Ramos (cell line): Measurements from ENCODE around the gene ATG10.
"Not testable (repeated sequence)": the region's sequence is repeated elsewhere in the genome, so short reads cannot be mapped to it uniquely, and the experiment has no call there.

ENCODE experiments used
- in situ Hi-C: fragments of 300-500 bp; cut with MboI; formaldehyde crosslinking; loops from one replicate; pipeline ENCODE4 v1.14.3; 2022; ENCODE audit warnings: low sequenced_read_pairs; ENCODE audit not compliant: unreplicated experiment

The ATG10 gene

DNA sequence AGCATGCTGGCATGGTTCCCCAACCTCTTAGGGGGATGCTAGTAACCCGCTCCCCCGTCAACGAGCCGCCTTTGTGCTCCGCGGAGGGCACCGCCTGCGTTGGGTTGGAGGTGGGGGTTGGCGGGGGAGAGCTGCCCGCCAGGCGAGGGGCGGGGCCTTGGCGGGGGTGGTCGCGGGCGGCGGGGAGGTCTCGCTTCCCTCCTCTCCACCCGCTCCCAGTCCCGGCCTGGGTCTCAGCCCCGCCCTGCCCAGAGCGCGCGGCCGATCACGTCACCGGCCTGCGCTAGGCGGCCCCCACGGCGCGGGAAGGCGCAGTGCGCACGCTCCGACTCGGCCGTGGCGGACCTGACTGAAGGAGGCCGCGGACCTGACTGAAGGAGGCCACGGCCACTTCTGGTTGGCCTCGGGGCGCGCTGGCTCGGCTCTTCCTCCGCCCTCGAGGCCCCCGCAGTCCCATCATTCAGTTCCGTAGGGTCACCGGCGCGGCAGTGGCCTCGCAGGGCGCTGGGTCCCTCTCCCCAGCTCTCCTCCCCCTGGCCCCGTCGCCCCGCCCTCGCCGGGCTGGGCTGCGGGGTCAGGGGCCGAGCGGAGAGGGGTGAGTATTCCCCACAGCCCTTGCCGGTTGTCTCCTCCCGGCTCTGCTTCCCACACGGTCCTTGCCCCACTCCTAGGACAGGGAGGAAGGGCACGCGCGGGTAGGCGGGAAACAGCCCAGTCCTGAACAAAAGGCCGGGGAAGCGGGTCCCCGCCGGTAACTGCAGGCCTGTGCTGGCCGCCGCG is at the start of gene ATG10:
TSS of gene ATG10 (plus strand) at position 312 of the 780 bp plus-strand sequence. CDS start 15,548 bp downstream, outside the sequence.
- in situ Hi-C loops, result no loop called here

DNA sequence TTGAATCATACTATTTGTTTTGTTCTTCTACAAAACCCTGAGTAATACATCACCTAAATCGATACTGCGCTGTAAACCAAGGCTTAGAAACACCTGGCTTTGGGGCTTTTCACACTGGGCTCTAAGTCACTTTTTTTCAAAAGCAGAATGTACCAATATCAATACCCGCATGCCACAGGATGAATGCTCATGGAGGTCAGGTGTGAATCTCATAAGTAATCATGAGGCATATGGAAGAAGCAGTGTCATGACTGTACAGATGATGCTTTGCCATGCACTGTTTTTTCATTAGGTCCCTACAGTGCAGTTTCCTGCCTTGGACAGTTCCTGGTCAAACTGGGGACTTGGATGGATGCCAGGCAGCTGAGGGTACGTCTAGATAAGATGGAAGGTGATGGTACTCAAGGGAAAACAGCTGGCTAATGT is 49.0 kb upstream of the ATG10 start:
- in situ Hi-C loops, result no loop called here

DNA sequence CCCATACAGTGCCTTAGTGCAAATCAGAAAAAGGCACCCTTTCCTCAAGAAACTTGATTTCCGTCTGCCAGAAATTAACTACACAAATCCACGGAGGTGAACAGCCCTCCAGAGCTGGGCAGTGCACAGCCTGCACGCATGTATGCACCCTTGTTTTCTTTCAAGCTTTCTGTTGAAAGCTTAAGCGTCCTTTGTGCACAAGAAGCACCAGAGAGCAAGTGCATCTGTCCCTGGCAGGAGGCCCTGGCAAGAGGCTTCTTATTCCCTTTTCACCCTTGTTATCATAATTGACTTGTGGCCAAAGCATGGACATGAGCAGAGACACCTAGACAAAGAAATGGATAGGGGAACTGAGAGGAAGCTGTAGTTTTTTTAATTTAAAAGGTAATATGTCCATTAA is 47.4 kb upstream of the ATG10 start:
- in situ Hi-C loops, result no loop called here

DNA sequence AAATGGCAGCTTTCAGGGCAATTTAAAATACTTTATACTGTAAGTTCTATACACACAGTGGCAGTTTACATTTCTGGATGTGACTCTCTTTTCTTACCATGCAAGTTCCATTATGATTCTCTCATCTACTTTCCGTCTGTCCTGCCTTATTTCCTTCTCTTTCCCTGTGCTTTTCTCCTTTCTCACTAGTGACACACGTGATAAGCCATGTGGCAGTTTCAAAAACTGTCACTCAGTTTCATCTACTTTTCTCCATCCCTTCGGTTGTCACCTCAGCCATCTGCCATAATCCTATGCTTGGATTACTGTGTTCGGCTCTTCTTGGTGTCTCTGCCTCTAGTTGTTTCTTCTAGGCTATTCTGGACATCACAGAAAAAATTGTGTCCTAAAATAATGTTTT is 46.8 kb upstream of the ATG10 start:
- in situ Hi-C loops, result no loop called here

DNA sequence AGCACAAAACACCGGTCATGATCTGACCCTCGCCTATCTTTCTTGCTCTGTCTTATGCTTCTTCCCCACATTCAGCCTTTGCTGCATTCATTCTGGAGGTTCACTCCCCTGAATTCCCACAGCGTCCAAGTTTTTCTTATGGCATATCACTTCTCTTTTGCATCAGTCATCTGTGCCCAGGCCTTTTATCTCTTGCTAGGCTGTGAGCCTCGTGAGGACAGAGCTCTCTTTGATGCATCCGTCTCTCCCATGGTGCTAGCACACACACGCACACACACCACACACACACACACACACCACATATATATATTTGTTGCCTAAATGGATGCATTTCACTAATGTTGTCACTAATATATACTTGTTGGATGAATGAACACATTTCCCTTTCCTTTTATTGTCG is 45.8 kb upstream of the ATG10 start:
- in situ Hi-C loops, result no loop called here

DNA sequence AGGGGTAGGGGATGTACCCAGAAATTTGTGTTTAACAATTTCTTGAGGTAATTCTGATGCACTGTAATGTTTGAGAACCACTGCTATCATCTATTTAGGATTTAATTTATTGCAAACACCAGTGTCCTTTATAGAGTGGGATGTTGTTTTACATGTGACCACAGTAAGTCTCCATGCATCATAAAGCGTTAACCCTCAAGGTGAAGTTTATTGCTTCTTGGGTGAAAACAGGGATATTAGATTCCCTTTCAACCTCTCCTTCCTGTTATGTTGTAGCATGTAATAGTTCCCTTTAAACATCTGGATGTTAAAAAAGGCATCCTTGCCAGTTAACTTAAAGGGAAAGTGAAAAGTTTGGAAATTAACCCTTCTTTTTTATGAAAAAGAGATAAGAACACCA is 35.8 kb upstream of the ATG10 start:
- in situ Hi-C loops, result no loop called here

DNA sequence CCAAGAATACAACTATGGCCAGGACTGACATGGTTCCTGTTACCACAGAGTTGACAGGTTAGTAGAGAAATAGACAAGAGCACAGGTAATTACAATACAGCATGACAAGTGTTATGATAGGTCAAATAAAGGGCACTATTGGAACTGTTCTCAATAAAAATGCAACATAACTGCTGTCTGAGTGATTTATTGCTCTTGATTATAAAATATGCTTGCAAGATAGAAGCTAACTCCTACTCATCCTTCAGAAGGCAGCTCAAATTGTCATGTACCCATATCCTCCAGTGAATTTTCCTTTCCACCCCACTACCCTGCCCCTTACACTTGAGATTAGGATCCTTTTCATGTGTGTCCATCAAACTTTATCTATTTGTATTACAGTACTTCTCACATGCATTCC is 35.1 kb upstream of the ATG10 start:
- in situ Hi-C loops, result no loop called here

DNA sequence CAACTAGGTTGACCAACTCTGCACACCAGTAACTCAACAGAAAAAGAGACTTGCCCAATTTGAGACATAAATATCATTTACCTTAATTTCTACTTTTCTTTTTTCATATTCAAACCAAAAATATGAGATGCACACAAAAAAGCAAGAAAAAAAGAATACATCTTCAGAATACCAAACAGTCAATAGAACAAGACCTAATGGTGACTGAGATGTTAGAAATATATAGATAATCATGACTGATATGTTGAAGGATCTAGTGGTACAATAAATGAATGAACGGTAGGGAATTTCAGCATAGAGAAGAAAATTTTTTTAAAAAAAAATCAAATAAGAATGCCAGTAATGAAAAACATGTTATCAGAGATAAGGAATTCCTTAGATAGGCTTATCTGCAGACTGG is 29.1 kb upstream of the ATG10 start:
- in situ Hi-C loops, result no loop called here

DNA sequence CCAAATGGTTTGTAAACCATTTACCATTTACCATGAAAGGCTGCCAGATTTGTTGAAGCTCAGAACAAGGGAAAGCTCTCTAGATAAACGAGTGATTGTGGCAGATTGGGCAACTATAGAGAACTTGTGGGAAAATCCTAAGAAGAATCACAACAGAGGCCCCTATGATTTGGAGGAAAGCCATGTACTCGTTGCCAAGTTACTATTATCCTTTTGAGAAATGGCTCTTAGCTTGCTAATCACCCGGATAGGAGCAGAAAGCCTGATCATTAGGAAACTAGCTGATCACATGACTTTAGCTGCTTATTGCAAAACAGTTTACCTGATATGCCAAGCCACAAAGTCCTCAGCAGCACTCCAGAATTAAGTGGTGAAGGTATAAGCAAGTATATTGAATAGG is 23.5 kb upstream of the ATG10 start:
- in situ Hi-C loops, result no loop called here

DNA sequence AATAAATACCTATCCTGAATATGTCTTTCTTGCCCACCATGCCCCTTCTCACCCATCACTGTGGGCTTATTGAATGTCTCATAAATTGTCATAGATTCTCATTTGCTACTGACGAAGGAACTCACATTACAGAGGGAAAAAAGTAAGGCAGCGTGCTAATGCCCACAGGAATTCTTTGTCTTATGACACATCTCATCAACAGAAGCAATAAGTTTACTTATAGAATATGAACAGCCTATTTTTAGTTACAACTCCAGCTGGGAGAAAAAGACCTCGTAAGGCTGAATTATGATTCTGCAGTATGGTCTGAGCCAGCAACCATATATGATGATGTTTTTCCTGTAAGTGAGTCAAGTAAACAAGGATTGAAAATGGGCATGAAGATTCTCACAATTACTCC is 22.4 kb upstream of the ATG10 start:
- in situ Hi-C loops, result no loop called here

DNA sequence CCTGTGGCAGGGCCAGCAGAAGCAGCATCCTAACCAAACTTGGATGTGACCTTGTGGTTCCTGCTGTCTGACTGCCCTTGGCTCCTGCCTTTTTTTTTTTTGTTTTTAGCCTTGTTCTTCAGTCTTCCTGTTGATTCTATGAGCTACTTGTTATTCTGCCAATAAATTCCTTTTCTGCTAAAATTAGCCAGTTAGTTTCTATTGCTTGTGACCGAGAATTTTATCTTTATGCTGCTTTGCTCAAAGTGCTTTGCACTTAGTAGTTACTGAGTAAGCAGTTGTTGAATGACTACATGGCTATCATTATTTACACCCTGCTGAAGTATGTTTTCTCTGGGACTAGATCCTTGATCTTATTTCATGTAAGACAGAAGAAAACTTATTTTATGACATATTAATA is 20.8 kb upstream of the ATG10 start:
- in situ Hi-C loops, result no loop called here

DNA sequence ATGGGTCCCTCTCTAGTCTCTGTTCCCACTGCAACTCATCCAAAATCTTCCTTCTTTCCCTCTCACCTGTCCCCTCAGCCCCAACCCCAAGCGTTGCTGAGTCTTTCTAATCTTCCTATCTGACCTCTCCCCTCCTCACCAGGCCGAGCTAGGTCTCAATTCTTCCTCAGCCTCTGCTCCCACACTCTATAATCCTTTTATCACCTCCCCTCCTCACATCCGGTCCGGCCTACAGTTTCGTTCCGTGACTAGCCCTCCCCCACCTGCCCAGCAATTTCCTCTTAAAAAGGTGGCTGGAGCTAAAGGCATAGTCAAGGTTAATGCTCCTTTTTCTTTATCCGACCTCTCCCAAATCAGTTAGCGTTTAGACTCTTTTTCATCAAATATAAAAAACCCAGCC is 17.0 kb upstream of the ATG10 start:
- in situ Hi-C loops, result not testable (repeated sequence)

DNA sequence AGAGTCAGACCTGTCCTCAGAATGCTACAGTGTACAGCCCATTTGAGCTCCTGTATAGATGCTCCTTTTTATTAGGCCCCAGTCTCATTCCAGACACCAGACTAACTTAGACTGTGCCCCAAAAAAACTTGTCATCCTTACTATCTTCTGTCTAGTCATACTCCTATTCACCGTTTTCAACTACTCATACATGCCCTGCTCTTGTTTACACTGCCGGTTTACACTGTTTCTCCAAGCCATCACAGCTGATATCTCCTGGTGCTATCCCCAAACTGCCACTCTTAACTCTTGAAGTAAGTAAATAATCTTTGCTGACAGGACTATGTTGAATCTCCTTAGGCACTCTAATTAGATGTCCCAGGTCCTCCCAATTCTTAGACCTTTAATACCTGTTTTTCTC is 13.7 kb upstream of the ATG10 start:
- in situ Hi-C loops, result not testable (repeated sequence)

DNA sequence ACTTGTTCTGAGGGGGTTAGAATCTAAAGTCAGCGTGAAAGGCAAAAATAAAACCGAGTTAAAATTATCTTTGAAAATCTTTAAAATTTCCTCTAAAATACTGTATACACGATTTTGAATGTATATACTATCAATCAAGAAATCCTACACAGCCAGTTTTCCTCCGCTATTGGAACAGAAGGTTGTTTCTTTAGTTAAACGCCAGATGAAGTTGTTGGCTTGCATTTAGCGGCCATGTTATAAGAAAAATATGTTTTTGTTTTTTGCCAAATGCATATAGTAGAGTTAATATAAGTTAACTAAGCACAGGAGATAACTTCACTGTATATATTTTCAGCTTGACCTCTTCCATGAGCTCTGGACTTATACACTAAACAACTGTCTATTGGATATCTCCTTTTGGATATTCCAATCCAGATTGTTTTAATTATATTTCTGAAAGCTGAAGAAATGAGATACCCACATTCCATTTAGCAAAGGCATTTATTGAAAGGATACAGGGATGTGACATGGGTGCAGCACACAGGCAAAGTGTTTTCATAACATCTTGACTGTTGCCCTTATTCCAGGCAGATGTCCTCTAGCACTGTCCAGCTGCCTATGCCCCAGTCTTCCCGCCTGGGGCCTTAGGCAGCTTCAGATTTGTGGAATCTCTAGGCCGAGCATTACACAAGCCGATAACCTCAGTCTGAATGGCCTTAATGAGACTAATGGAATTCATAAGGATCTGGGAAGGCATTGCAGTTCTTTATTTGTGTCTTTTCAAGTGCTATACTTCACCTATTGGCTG is 10.0 kb upstream of the ATG10 start:
- in situ Hi-C loops, result no loop called here

DNA sequence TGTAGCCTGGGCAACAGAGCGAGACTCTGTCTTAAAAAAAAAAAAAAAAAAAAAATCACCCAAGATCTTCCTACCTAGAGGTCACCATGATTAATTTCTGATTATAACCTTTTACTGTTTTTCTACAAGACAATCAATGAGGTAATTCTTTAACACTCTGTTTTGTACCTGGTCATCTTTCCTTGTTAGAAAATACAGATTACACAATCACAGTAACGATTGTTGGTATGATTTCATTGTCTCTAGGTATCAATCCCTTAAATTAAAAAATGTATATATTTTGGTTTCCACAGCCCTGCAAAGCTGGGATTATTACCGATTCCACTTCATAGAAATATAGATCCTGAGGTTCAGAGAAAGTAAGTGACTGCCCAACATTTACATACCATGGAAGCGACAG is 8.3 kb upstream of the ATG10 start:
- in situ Hi-C loops, result no loop called here

DNA sequence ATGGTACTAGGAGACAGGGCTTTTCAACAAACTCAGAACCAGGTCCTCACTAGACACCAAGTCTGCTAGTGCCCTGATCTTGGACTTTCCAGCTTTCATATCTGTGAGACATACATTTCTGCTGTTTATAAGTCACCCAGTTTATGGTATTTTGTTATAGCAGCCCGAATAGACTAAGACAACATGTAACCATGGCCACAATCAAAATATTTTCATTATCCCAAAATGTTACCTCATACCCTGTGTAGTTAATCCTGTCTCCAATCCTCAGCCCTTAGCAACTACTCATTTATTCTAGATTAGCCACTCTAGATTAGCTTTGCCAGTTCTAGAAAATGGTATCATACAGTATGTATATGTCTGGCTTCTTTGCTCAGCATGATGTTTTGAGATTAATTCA is 6.3 kb upstream of the ATG10 start:
- in situ Hi-C loops, result no loop called here

DNA sequence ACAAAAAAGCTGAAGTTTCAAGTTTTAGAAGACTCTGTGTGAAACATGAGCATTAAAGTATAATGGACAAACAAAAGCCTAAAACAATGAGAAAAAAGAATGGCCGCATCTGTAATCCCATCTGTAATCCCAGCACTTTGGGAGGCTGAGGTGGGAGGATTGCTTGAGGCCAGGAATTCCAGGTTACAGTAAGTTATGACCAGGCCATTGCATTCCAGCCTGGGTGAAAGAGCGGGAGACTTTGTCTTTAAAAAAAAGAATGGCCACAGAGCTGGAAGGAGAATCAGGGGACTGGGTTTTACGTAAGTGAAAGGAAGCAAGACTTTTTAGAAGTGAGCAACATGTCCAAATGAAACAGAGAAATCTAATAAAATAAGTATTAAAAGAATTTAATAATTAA is 2.6 kb upstream of the ATG10 start:
- in situ Hi-C loops, result no loop called here

DNA sequence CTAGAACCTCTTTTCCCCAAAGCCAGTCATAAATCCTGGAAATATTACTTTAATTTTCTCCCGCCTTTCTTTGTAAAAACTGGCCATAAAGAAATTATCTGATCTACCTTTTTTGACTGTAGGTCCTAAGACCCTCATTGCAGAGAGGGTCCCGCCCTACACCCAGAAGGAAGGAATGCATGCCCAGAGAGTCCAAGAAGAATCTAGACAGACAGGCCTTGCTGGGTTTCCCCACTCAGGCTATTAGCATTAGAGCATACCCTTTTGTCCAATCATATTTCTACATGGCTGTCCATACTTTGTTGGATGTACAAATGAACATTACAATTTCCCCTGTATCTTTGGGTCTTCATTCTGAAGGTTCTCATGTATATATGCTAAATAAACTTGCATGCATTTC is 1.9 kb upstream of the ATG10 start:
- in situ Hi-C loops, result no loop called here

DNA sequence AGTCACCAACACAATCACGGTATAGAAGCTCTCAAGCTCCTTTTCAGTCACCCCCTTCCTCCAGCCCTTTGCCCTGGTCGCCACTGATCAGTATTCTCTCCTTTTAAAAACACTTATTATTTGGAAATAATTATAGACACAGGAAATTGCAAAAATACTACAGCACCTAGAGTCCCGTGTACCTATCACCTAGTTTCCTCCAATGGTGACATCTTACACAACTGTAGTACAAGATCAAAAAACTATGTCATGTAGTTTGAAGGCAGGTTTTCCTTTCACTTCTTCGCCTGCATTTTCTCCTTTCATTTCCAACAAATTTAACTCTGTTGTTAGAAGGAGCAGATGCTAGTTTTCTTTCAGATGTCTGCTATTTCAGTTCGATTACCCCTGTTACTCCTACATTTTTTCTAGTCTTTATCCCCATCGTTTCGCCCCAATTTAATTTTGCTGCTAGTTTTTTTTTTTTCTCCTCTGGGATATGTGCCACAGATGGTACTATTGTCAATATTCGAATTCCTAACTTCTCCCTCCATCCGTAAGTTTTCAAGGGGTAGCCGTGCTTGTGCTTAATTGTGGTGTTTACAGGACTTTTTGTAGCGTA is 612 bp upstream of the ATG10 start:
- in situ Hi-C loops, result no loop called here

DNA sequence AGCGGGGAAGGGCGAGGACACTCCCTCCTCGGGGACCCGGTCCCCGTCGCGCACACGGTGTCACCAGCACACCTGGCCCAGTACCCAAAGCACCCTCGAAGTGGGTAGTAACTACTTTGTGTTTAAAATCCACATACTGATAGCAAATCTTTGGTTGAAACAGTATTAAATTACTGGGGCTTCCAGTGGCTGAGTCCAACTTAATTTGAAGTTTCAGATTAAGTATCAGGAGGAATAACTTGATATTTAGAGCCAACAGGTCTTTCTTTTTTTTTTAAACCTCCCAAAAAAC is 615 bp downstream of the ATG10 start:
- in situ Hi-C loops, result no loop called here

DNA sequence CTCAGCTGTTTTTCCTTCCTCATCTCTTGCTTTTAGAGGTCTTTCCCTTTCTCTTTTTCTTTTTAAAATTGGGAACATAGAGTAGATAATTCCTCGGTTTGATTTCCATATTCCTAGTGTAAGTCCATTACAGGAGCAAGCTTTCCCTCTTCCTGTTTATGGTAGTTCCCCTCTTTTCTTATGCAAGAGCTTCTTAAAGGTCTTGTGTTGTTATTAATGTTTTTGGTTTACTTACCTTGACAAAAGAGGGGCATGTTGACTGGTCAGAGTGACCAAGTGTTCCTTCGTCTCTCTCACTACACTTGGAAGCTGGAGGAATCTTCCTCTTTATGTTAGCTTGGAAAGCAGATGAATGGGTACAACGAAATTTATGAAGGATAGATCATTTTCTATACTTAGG is 8.3 kb downstream of the ATG10 start:
- in situ Hi-C loops, result no loop called here
